SK-N-SH treated with all-trans-retinoic acid at 6 μM for 48 hours (cell line): ENCODE measurements around the gene ATP1B3.

Experiments
- ATAC-seq: fragments of 200-7000 bp; cut with Tn5 transposase; 3 replicates; pipeline ENCODE4 v1.9.1; 2020; ENCODE audit warnings: mild to moderate bottlenecking, moderate library complexity
- ARNTL ChIP-seq: fragments of 450-650 bp; formaldehyde crosslinking; IDR thresholded peaks from 2 replicates; pipeline ENCODE4 v1.5.0; 2020; ENCODE audit warnings: low read depth, mild to moderate bottlenecking, moderate library complexity, borderline replicate concordance
- BACH2 ChIP-seq: fragments of 250-450 bp; sonication (Bioruptor Pico); IDR thresholded peaks from 2 replicates; pipeline ENCODE4 v1.9.0; 2021; ENCODE audit warnings: mild to moderate bottlenecking, borderline replicate concordance
- CSDC2 ChIP-seq: fragments of 250-450 bp; sonication (Bioruptor Pico); IDR thresholded peaks from 2 replicates; pipeline ENCODE4 v1.5.0; 2020; ENCODE audit warnings: mild to moderate bottlenecking, moderate library complexity
- ESRRG ChIP-seq: fragments of 250-450 bp; sonication (Bioruptor Pico); IDR thresholded peaks from 2 replicates; pipeline ENCODE4 v1.6.1; 2021; ENCODE audit warnings: mild to moderate bottlenecking
- GLIS3 ChIP-seq: fragments of 250-450 bp; sonication (Bioruptor Pico); IDR thresholded peaks from 2 replicates; pipeline ENCODE4 v1.5.0; 2020; ENCODE audit warnings: mild to moderate bottlenecking, moderate library complexity
- ISL1 ChIP-seq: fragments of 250-450 bp; sonication (Bioruptor Pico); IDR thresholded peaks from 2 replicates; pipeline ENCODE4 v2.1.2; 2022; ENCODE audit warnings: mild to moderate bottlenecking, moderate library complexity
- OSR1 ChIP-seq: fragments of 250-450 bp; sonication (Bioruptor Pico); IDR thresholded peaks from 2 replicates; pipeline ENCODE4 v1.8.0; 2022; ENCODE audit warnings: moderate library complexity, mild to moderate bottlenecking, inconsistent platforms
- PPARA ChIP-seq: fragments of 250-450 bp; sonication (Bioruptor Pico); IDR thresholded peaks from 2 replicates; pipeline ENCODE4 v1.5.0; 2020; ENCODE audit warnings: mild to moderate bottlenecking, borderline replicate concordance
- RARB ChIP-seq: fragments of 250-450 bp; sonication (Bioruptor Pico); IDR thresholded peaks from 2 replicates; pipeline ENCODE4 v1.8.0; 2021; ENCODE audit warnings: mild to moderate bottlenecking, moderate library complexity
- SNAI2 ChIP-seq: fragments of 250-450 bp; sonication (Bioruptor Pico); IDR thresholded peaks from 2 replicates; pipeline ENCODE4 v1.5.0; 2020; ENCODE audit warnings: mild to moderate bottlenecking, moderate library complexity
- TCF4 ChIP-seq: fragments of 250-450 bp; sonication (Bioruptor Pico); IDR thresholded peaks from 2 replicates; pipeline ENCODE4 v1.8.0; 2021; ENCODE audit warnings: mild to moderate bottlenecking, moderate library complexity, borderline replicate concordance
- TOX ChIP-seq: fragments of 250-450 bp; sonication (Bioruptor Pico); IDR thresholded peaks from 2 replicates; pipeline ENCODE4 v1.8.0; 2021; ENCODE audit warnings: mild to moderate bottlenecking, moderate library complexity, borderline replicate concordance
- ZC3H10 ChIP-seq: fragments of 250-450 bp; sonication (Bioruptor Pico); IDR thresholded peaks from 2 replicates; pipeline ENCODE4 v1.5.1; 2021; ENCODE audit warnings: mild to moderate bottlenecking, moderate library complexity
- ZFP3 ChIP-seq: fragments of 250-450 bp; sonication (Bioruptor Pico); IDR thresholded peaks from 2 replicates; pipeline ENCODE4 v1.5.0; 2020; ENCODE audit warnings: mild to moderate bottlenecking, moderate library complexity
- ZFP30 ChIP-seq: fragments of 450-650 bp; formaldehyde crosslinking; IDR thresholded peaks from 2 replicates; pipeline ENCODE4 v1.5.0; 2022; ENCODE audit warnings: mild to moderate bottlenecking, moderate library complexity
- ZNF70 ChIP-seq: fragments of 450-650 bp; formaldehyde crosslinking; IDR thresholded peaks from 2 replicates; pipeline ENCODE4 v1.5.0; 2020; ENCODE audit warnings: mild to moderate bottlenecking, moderate library complexity
- ZNF8 ChIP-seq: fragments of 450-650 bp; formaldehyde crosslinking; IDR thresholded peaks from 2 replicates; pipeline ENCODE4 v1.5.0; 2020; ENCODE audit warnings: mild to moderate bottlenecking, moderate library complexity
- TF ChIP-seq, protein P1 (sequence below): fragments of 250-450 bp; sonication (Bioruptor Pico); IDR thresholded peaks from 2 replicates; pipeline ENCODE4 v1.5.1; 2021; ENCODE audit warnings: mild to moderate bottlenecking, moderate library complexity
- TF ChIP-seq, protein P2 (sequence below): fragments of 250-450 bp; sonication (Bioruptor Pico); IDR thresholded peaks from 2 replicates; pipeline ENCODE4 v1.8.0; 2021; ENCODE audit warnings: low read depth, mild to moderate bottlenecking, moderate library complexity, borderline replicate concordance
- TF ChIP-seq, protein P3 (sequence below): fragments of 250-450 bp; sonication (Bioruptor Pico); IDR thresholded peaks from 2 replicates; pipeline ENCODE4 v1.8.0; 2020; ENCODE audit warnings: mild to moderate bottlenecking, moderate library complexity, borderline replicate concordance
- TF ChIP-seq, protein P4 (sequence below): fragments of 250-450 bp; sonication (Bioruptor Pico); IDR thresholded peaks from 2 replicates; pipeline ENCODE4 v1.5.0; 2020; ENCODE audit warnings: mild to moderate bottlenecking, moderate library complexity

ATP1B3 gene

DNA sequence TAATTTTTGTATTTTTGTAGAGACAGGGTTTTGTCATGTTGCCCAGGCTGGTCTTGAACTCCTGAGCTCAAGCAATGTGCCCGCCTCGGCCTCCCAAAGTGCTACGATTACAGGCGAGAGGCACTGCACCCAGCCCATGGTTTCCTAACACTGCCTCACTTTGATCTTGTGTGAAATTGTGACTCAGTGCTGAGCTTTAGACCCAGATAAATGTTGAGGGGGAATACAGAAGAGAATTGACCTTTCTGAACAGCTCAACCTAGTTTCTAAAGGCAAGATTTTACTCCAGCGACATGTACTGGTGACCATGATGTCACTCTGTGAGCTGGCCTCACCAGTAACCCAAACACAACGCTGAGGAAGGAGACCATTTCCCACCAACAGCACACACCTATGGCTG is 73.5 kb downstream of the ATP1B3 start:
- no peak for TF ChIP-seq GLIS3 (CRISPR knock-in tag)
- ATAC-seq = no peak

DNA sequence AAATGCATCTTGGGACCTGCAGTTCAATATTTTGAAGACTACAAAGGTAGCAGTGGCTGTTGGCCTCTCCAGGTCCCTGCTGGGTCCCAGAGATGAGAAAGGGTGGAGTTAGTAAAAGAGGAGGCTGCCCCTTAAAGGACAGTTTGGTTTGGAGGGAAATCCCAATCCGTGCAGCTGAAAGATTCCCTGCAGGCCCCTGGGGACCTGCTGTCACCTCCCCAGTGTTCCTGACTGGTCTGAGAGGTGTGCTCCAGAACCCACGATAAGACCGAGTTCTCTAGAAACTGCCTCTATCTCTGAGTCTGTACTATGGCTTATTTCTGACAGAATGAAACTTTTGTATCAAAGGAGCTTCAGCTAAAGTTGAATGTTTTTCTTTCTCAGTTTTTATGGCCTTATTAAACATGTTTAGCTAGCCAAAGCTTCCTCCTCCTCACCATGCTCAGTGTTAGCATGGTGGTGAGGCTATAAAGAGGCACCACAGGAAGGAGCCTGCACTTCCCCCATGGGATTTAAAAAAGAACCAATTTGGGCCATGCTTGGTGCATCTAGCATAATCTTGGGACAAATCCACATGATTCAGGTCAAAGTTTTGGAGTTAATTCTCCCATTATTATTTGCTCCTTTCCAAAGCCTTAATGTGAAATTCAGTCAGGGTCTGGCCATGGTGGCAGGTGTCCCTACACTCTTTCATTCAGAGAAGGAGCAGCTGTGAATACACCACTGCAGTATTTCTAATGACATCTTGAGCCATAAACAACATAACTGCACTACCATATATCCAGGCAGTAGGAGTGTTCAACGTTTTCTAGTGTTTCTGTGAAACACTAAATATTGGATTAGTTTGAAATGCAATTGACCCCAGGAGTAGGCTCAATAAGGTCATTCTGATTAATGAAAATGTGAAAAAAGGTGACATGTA is 74.4 kb downstream of the ATP1B3 start:
- ATAC-seq = no peak
- TF ChIP-seq TOX (CRISPR knock-in tag) (no peak), TCF4 (CRISPR knock-in tag) (no peak), OSR1 (CRISPR knock-in tag) (no peak), ZNF70 (CRISPR knock-in tag) (no peak), ZC3H10 (no peak), PPARA (no peak), SNAI2 (CRISPR knock-in tag) (no peak), ARNTL (no peak), ISL1 (CRISPR knock-in tag) (no peak), ZFP3 (CRISPR knock-in tag) (no peak), BACH2 (CRISPR knock-in tag) (no peak), ZFP30 (no peak), RARB (CRISPR knock-in tag) (no peak), ESRRG (no peak), ZNF8 (no peak)
- TF ChIP-seq, protein P1, sequence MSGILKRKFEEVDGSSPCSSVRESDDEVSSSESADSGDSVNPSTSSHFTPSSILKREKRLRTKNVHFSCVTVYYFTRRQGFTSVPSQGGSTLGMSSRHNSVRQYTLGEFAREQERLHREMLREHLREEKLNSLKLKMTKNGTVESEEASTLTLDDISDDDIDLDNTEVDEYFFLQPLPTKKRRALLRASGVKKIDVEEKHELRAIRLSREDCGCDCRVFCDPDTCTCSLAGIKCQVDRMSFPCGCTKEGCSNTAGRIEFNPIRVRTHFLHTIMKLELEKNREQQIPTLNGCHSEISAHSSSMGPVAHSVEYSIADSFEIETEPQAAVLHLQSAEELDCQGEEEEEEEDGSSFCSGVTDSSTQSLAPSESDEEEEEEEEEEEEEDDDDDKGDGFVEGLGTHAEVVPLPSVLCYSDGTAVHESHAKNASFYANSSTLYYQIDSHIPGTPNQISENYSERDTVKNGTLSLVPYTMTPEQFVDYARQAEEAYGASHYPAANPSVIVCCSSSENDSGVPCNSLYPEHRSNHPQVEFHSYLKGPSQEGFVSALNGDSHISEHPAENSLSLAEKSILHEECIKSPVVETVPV (CRISPR knock-in tag) = no peak
- TF ChIP-seq, protein P2, sequence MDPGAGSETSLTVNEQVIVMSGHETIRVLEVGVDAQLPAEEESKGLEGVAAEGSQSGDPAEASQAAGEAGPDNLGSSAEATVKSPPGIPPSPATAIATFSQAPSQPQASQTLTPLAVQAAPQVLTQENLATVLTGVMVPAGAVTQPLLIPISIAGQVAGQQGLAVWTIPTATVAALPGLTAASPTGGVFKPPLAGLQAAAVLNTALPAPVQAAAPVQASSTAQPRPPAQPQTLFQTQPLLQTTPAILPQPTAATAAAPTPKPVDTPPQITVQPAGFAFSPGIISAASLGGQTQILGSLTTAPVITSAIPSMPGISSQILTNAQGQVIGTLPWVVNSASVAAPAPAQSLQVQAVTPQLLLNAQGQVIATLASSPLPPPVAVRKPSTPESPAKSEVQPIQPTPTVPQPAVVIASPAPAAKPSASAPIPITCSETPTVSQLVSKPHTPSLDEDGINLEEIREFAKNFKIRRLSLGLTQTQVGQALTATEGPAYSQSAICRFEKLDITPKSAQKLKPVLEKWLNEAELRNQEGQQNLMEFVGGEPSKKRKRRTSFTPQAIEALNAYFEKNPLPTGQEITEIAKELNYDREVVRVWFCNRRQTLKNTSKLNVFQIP (CRISPR knock-in tag) = no peak
- TF ChIP-seq, protein P3, sequence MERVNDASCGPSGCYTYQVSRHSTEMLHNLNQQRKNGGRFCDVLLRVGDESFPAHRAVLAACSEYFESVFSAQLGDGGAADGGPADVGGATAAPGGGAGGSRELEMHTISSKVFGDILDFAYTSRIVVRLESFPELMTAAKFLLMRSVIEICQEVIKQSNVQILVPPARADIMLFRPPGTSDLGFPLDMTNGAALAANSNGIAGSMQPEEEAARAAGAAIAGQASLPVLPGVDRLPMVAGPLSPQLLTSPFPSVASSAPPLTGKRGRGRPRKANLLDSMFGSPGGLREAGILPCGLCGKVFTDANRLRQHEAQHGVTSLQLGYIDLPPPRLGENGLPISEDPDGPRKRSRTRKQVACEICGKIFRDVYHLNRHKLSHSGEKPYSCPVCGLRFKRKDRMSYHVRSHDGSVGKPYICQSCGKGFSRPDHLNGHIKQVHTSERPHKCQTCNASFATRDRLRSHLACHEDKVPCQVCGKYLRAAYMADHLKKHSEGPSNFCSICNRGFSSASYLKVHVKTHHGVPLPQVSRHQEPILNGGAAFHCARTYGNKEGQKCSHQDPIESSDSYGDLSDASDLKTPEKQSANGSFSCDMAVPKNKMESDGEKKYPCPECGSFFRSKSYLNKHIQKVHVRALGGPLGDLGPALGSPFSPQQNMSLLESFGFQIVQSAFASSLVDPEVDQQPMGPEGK (CRISPR knock-in tag) = no peak
- TF ChIP-seq, all 23 proteins: peak for 0

DNA sequence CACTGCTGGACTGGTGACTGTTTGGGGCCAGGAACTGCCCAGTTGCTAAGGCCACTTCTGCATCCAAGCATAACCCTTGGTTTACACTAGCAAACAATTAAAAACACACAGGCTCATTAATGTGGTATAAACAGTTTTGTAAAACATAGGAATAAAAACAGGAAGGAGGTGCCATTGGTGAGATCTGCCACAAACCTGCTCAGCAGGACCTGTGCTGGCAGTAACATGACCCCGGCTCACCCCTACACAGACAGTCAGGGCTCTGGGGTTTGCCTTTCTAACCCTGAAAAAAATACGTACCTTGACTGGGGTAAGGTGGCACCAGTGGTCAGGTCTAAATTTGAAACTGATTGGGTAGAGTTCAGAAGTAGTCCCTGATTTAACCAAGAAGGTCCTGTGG is 76.2 kb downstream of the ATP1B3 start:
- TF ChIP-seq ZNF8 (no peak), TOX (CRISPR knock-in tag) (no peak), ARNTL (no peak), ZFP3 (CRISPR knock-in tag) (no peak), CSDC2 (CRISPR knock-in tag) (no peak)
- TF ChIP-seq, protein P1 (CRISPR knock-in tag) = no peak
- TF ChIP-seq, protein P3 (CRISPR knock-in tag) = no peak
- TF ChIP-seq, all 23 proteins: peak for 0
- ATAC-seq = no peak

DNA sequence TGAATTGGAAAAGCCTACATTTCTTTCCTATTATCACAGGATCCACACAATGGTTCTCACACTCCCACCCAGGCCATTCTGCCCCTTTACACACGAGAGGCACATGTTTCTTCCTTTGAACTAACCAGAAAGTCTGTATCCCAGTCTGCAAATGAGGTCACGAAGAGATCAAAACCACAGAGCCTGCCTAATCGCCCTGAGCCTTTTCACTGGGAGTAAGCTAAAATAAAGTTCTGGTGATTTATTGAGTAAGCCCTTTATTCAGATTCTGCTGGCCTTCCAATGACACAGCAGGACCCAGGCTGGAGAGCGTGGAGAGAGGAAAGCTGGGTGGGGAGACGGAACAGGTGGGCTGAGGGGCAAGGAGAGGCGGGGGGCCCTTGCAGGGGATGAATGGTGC is 78.7 kb downstream of the ATP1B3 start:
- ATAC-seq = no peak
- TF ChIP-seq, protein P1 (CRISPR knock-in tag) = no peak
- TF ChIP-seq ZFP30 = no peak
- TF ChIP-seq RARB (CRISPR knock-in tag) = no peak
- TF ChIP-seq ESRRG = no peak
- TF ChIP-seq BACH2 (CRISPR knock-in tag) = no peak
- TF ChIP-seq, protein P4, sequence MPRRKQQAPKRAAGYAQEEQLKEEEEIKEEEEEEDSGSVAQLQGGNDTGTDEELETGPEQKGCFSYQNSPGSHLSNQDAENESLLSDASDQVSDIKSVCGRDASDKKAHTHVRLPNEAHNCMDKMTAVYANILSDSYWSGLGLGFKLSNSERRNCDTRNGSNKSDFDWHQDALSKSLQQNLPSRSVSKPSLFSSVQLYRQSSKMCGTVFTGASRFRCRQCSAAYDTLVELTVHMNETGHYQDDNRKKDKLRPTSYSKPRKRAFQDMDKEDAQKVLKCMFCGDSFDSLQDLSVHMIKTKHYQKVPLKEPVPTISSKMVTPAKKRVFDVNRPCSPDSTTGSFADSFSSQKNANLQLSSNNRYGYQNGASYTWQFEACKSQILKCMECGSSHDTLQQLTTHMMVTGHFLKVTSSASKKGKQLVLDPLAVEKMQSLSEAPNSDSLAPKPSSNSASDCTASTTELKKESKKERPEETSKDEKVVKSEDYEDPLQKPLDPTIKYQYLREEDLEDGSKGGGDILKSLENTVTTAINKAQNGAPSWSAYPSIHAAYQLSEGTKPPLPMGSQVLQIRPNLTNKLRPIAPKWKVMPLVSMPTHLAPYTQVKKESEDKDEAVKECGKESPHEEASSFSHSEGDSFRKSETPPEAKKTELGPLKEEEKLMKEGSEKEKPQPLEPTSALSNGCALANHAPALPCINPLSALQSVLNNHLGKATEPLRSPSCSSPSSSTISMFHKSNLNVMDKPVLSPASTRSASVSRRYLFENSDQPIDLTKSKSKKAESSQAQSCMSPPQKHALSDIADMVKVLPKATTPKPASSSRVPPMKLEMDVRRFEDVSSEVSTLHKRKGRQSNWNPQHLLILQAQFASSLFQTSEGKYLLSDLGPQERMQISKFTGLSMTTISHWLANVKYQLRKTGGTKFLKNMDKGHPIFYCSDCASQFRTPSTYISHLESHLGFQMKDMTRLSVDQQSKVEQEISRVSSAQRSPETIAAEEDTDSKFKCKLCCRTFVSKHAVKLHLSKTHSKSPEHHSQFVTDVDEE = no peak
- TF ChIP-seq TCF4 (CRISPR knock-in tag) = no peak
